ENCODE measurements around the gene TTC39C. TPM values are rescaled to one million over a fixed set of nuclear protein-coding genes. Genes with fewer than 3 reads are reported as not detected.

The TTC39C gene
- total RNA-seq, 1 experiment from 2014 or later: 24.7 TPM

DNA sequence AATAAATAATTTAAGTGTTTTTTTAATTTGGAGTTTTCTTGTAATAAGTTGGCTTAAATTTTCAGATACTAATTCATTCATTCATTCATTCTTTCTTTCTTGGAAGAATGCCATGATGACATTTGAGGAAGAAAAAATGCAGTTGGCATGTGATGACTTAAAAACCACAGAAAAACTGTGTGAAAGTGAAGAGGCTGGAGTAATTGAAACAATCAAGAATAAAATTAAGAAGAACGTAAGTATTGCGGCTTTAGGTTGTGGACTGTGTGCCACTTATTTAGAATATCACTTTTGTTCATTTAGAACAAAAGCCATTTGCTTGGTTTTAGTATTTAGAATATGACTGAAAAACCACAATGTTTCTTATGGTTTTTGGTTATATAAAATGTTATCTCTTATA lies 51.4 kb downstream of the TTC39C start:
- H3K9me3 ChIP-seq (ENCODE audit: low read length): no peaks in the 10 kb centered on the region
- H4K20me1 ChIP-seq (ENCODE audit: low read length): no peaks in the 10 kb centered on the region
- intact Hi-C loops (cut with micrococcal nuclease): no loop called here
- H3K36me3 ChIP-seq (ENCODE audit: low read depth, low read length): peaks cover 4% of the 10 kb centered on the region; the same call in 1 of the 2 replicates
- H3K27me3 ChIP-seq (ENCODE audit: low read length): no peaks in the 10 kb centered on the region
- H3F3A ChIP-seq (ENCODE audit: low read length, unreplicated experiment): no peaks in the 10 kb centered on the region
- no TSS peak for BruUV-seq (replicated peaks)
- H2AFZ ChIP-seq (ENCODE audit: low read length): no peak overlapping the region
- no peak overlapping the region for H3K27ac ChIP-seq (ENCODE audit: low read length)
- TF ChIP-seq EZH2 (IDR thresholded peaks at IDR 0.05; ENCODE audit: low read length, unreplicated experiment): no peak
- TF ChIP-seq, protein P1, sequence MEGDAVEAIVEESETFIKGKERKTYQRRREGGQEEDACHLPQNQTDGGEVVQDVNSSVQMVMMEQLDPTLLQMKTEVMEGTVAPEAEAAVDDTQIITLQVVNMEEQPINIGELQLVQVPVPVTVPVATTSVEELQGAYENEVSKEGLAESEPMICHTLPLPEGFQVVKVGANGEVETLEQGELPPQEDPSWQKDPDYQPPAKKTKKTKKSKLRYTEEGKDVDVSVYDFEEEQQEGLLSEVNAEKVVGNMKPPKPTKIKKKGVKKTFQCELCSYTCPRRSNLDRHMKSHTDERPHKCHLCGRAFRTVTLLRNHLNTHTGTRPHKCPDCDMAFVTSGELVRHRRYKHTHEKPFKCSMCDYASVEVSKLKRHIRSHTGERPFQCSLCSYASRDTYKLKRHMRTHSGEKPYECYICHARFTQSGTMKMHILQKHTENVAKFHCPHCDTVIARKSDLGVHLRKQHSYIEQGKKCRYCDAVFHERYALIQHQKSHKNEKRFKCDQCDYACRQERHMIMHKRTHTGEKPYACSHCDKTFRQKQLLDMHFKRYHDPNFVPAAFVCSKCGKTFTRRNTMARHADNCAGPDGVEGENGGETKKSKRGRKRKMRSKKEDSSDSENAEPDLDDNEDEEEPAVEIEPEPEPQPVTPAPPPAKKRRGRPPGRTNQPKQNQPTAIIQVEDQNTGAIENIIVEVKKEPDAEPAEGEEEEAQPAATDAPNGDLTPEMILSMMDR (conservative IDR thresholded peaks at IDR 0.05; ENCODE audit: low read depth, low read length): no peak
- no peak for TF ChIP-seq EZH2phosphoT487 (IDR thresholded peaks at IDR 0.05; ENCODE audit: borderline replicate concordance, low read length)
- ChIA-PET POLR2A (ENCODE audit: unreplicated experiment) (no interaction called here), CTCF (no interaction called here)
- no peak for DNase-seq
- H3K4me2 ChIP-seq (ENCODE audit: low read length): no peak overlapping the region
- H3K4me3 ChIP-seq (ENCODE audit: low read length): no peak overlapping the region
- no peaks in the 10 kb centered on the region for H3K79me2 ChIP-seq (ENCODE audit: low read length)
- H3K4me1 ChIP-seq (ENCODE audit: insufficient read depth, low read length): peaks cover 15% of the 10 kb centered on the region; the same call in 1 of the 2 replicates
- no peak for ATAC-seq
- no peak overlapping the region for H3K9ac ChIP-seq (ENCODE audit: low read length)
- no peaks in the 10 kb centered on the region for H3K9me2 ChIP-seq (replicated peaks; ENCODE audit: low read length)

- Histone ChIP-seq H3K27me3 (ENCODE audit: low read length) (no peaks in the 10 kb centered on the region), H3K4me3 (ENCODE audit: low read length) (no peak overlapping the region), H2AFZ (ENCODE audit: low read length) (no peak overlapping the region), H3K36me3 (ENCODE audit: low read depth, low read length) (peaks cover 4% of the 10 kb centered on the region; the same call in 1 of the 2 replicates), H3K4me1 (ENCODE audit: insufficient read depth, low read length) (peaks cover 19% of the 10 kb centered on the region), H3F3A (ENCODE audit: low read length, unreplicated experiment) (no peaks in the 10 kb centered on the region), H3K79me2 (ENCODE audit: low read length) (no peaks in the 10 kb centered on the region), H3K9ac (ENCODE audit: low read length) (no peak overlapping the region), H3K9me2 (replicated peaks; ENCODE audit: low read length) (no peaks in the 10 kb centered on the region), H4K20me1 (ENCODE audit: low read length) (no peaks in the 10 kb centered on the region), H3K4me2 (ENCODE audit: low read length) (no peak overlapping the region), H3K9me3 (ENCODE audit: low read length) (no peaks in the 10 kb centered on the region), H3K27ac (ENCODE audit: low read length) (no peak overlapping the region)
- CTCF ChIA-PET: no interaction called here
- POLR2A ChIA-PET (ENCODE audit: unreplicated experiment): no interaction called here
- intact Hi-C loops (cut with micrococcal nuclease): no loop called here
- BruUV-seq (replicated peaks): no TSS peak
- no peak for DNase-seq
- TF ChIP-seq, protein P1 (conservative IDR thresholded peaks at IDR 0.05; ENCODE audit: low read depth, low read length): no peak
- TF ChIP-seq EZH2phosphoT487 (IDR thresholded peaks at IDR 0.05; ENCODE audit: borderline replicate concordance, low read length) (no peak), EZH2 (IDR thresholded peaks at IDR 0.05; ENCODE audit: low read length, unreplicated experiment) (no peak)
- ATAC-seq: no peak
Observed at GRCh38 chr18:24068945-24069693, 54.6 kb downstream of the TTC39C start.

- H3K9ac ChIP-seq (ENCODE audit: low read length): no peak overlapping the region
Observed at GRCh38 chr18:24071029-24071428, 56.5 kb downstream of the TTC39C start.

More at GRCh38 chr18:24071029-24071428, 56.5 kb downstream of the TTC39C start:
- Histone ChIP-seq H4K20me1 (ENCODE audit: low read length) (no peaks in the 10 kb centered on the region), H3K9me3 (ENCODE audit: low read length) (no peaks in the 10 kb centered on the region), H3K4me1 (ENCODE audit: insufficient read depth, low read length) (peaks cover 21% of the 10 kb centered on the region), H3K27ac (ENCODE audit: low read length) (no peak overlapping the region), H3K27me3 (ENCODE audit: low read length) (no peaks in the 10 kb centered on the region), H3K9me2 (replicated peaks; ENCODE audit: low read length) (no peaks in the 10 kb centered on the region), H3K79me2 (ENCODE audit: low read length) (no peaks in the 10 kb centered on the region), H3K4me2 (ENCODE audit: low read length) (no peak overlapping the region), H3F3A (ENCODE audit: low read length, unreplicated experiment) (no peaks in the 10 kb centered on the region), H3K4me3 (ENCODE audit: low read length) (no peak overlapping the region), H2AFZ (ENCODE audit: low read length) (no peak overlapping the region), H3K36me3 (ENCODE audit: low read depth, low read length) (peaks cover 4% of the 10 kb centered on the region; the same call in 1 of the 2 replicates)
- CTCF ChIA-PET: no interaction called here
- DNase-seq (no peak), ATAC-seq (no peak)
- TF ChIP-seq EZH2phosphoT487 (IDR thresholded peaks at IDR 0.05; ENCODE audit: borderline replicate concordance, low read length): no peak
- TF ChIP-seq EZH2 (IDR thresholded peaks at IDR 0.05; ENCODE audit: low read length, unreplicated experiment): no peak
- TF ChIP-seq, protein P1 (conservative IDR thresholded peaks at IDR 0.05; ENCODE audit: low read depth, low read length): no peak
- POLR2A ChIA-PET (ENCODE audit: unreplicated experiment): no interaction called here
- intact Hi-C loops (cut with micrococcal nuclease): no loop called here
- no TSS peak for BruUV-seq (replicated peaks)

All from PC-3 (cell line).